Fibroblast of lung (primary cell): ENCODE results near the gene SPATS1.

ENCODE experiments used
- EZH2 ChIP-seq: IDR thresholded peaks from 2 replicates; pipeline ENCODE4 v1.5.1; 2012; ENCODE audit warnings: low read length, control low read depth, mild to moderate bottlenecking; ENCODE audit errors: missing control alignments
- TF ChIP-seq, protein P1 (sequence below), 2 donors: IDR thresholded peaks in 1 of 2; conservative IDR thresholded peaks in 1 of 2; 1 replicate in 1 of 2; 2 replicates in 1 of 2; pipeline ENCODE4 v1.5.1; 2011 to 2012; ENCODE audit warnings: low read length in 2 of 2, control low read depth in 1 of 2, inconsistent platforms in 1 of 2, low read depth in 1 of 2, mild to moderate bottlenecking in 1 of 2

DNA sequence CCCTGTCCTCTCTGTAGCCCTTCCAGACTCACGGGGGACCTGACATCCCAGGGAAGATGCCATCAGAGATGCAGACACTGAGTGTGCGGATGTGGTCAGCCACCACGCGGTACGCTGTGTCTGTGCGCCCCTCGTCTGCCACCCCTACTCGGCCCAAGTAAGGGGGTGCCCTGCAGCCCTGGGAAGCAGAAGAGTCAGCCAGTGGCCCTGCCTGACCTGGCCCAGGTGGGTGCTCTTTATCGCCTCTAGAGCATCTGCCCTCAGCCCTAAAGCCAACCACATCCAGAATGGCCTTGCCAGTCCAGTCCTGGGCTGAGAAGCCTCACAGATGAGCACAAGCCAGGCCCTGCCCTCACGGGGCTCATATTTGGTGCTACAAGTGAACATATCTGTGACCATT lies 35.2 kb upstream of the SPATS1 start:
- TF ChIP-seq EZH2: no peak
- TF ChIP-seq, protein P1, sequence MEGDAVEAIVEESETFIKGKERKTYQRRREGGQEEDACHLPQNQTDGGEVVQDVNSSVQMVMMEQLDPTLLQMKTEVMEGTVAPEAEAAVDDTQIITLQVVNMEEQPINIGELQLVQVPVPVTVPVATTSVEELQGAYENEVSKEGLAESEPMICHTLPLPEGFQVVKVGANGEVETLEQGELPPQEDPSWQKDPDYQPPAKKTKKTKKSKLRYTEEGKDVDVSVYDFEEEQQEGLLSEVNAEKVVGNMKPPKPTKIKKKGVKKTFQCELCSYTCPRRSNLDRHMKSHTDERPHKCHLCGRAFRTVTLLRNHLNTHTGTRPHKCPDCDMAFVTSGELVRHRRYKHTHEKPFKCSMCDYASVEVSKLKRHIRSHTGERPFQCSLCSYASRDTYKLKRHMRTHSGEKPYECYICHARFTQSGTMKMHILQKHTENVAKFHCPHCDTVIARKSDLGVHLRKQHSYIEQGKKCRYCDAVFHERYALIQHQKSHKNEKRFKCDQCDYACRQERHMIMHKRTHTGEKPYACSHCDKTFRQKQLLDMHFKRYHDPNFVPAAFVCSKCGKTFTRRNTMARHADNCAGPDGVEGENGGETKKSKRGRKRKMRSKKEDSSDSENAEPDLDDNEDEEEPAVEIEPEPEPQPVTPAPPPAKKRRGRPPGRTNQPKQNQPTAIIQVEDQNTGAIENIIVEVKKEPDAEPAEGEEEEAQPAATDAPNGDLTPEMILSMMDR (conservative IDR thresholded peaks at IDR 0.05 in 1 of 2, IDR thresholded peaks at IDR 0.05 in 1 of 2; ENCODE audit: low read depth in 1 of 2, low read length in 2 of 2): no peak
